CD14-positive monocyte (primary cell): Measurements from ENCODE around the gene RNF26. TPM values are rescaled to one million over a fixed set of nuclear protein-coding genes. Genes with fewer than 3 reads are reported as not detected.

Experiments
- DNase-seq, 3 donors: peaks; one replicate each; pipeline ENCODE4 v3.0.0-alpha.2; 2011 to 2022
- H2AFZ ChIP-seq: 2 replicates; pipeline ENCODE4 v1.6.0; 2012; ENCODE audit warnings: mild to moderate bottlenecking, low read depth, low read length, inconsistent platforms; ENCODE audit not compliant: insufficient read depth, poor library complexity, severe bottlenecking
- H3K27ac ChIP-seq, 2 donors: 1 replicate in 1 of 2; 2 replicates in 1 of 2; pipeline ENCODE4 v1.5.1; 2012 to 2013; ENCODE audit warnings: low read length in 2 of 2, control low read depth in 1 of 2, inconsistent platforms in 1 of 2, low read depth in 1 of 2, mild to moderate bottlenecking in 1 of 2
- H3K27me3 ChIP-seq, 2 donors: one replicate each; pipeline versions ENCODE4 v1.6.0 to v1.6.1; 2011 to 2013; ENCODE audit warnings: low read length in 2 of 2; ENCODE audit not compliant: control insufficient read depth in 2 of 2, insufficient read depth in 2 of 2
- H3K36me3 ChIP-seq, 2 donors: replicated peaks in 1 of 2; 1 replicate in 1 of 2; 2 replicates in 1 of 2; pipeline versions ENCODE4 v1.5.1 to v1.6.1; 2012 to 2013; ENCODE audit warnings: low read length in 2 of 2, control low read depth in 1 of 2, inconsistent platforms in 1 of 2, mild to moderate bottlenecking in 1 of 2; ENCODE audit not compliant: insufficient read depth in 2 of 2, control insufficient read depth in 1 of 2
- H3K4me1 ChIP-seq, 2 donors: 1 replicate in 1 of 2; 2 replicates in 1 of 2; pipeline versions ENCODE4 v1.5.1 to v1.6.1; 2012 to 2013; ENCODE audit warnings: low read length in 2 of 2, control low read depth in 1 of 2, inconsistent platforms in 1 of 2, mild to moderate bottlenecking in 1 of 2, moderate library complexity in 1 of 2; ENCODE audit not compliant: insufficient read depth in 2 of 2, control insufficient read depth in 1 of 2
- H3K4me2 ChIP-seq: replicated peaks from 2 replicates; pipeline ENCODE3; 2012; ENCODE audit warnings: low read length, moderate library complexity, mild to moderate bottlenecking; ENCODE audit not compliant: poor library complexity, severe bottlenecking; ENCODE audit errors: extremely low read depth
- H3K4me3 ChIP-seq, 3 experiments: fragments of 200-600 bp in 1 of 3; sonication (generic) in 1 of 3; replicated peaks in 1 of 3; 1 replicate in 2 of 3; 2 replicates in 1 of 3; pipeline ENCODE4 v1.5.1; 2011 to 2013; ENCODE audit warnings: low read length in 3 of 3, mild to moderate bottlenecking in 3 of 3, control low read depth in 2 of 3, low read depth in 2 of 3, inconsistent platforms in 1 of 3, moderate library complexity in 1 of 3
- H3K79me2 ChIP-seq: 2 replicates; pipeline ENCODE4 v1.6.0; 2012; ENCODE audit warnings: mild to moderate bottlenecking, control low read depth, inconsistent platforms, low read length, moderate library complexity; ENCODE audit not compliant: insufficient read depth
- H3K9ac ChIP-seq: 2 replicates; pipeline ENCODE4 v1.6.0; 2017; ENCODE audit warnings: low read length, mild to moderate bottlenecking; ENCODE audit not compliant: insufficient read depth, poor library complexity, severe bottlenecking
- H3K9me3 ChIP-seq, 2 donors: replicated peaks in 1 of 2; 1 replicate in 1 of 2; 2 replicates in 1 of 2; pipeline versions ENCODE4 v1.5.1 to v1.6.1; 2012 to 2013; ENCODE audit warnings: low read length in 2 of 2, control low read depth in 1 of 2; ENCODE audit not compliant: control insufficient read depth in 1 of 2, insufficient read depth in 1 of 2
- H4K20me1 ChIP-seq: 2 replicates; pipeline ENCODE4 v1.6.0; 2012; ENCODE audit warnings: mild to moderate bottlenecking, low read length, control low read depth, moderate library complexity; ENCODE audit not compliant: insufficient read depth
- H3K27ac Mint-ChIP-seq, 7 donors: one replicate each; pipeline ENCODE4 v1.8.0; 2020; ENCODE audit warnings: mild to moderate bottlenecking in 7 of 7, mixed read lengths in 7 of 7, moderate library complexity in 6 of 7, inconsistent platforms in 2 of 7
- H3K27me3 Mint-ChIP-seq, 3 donors: one replicate each; pipeline ENCODE4 v1.8.0; 2021 to 2022; ENCODE audit warnings: low read depth in 3 of 3, mild to moderate bottlenecking in 3 of 3, mixed read lengths in 3 of 3, moderate library complexity in 3 of 3, inconsistent platforms in 1 of 3
- H3K36me3 Mint-ChIP-seq, 2 donors: one replicate each; pipeline ENCODE4 v1.8.0; 2020; ENCODE audit warnings: mixed read lengths in 2 of 2, inconsistent platforms in 1 of 2, mild to moderate bottlenecking in 1 of 2
- H3K4me1 Mint-ChIP-seq: one replicate; pipeline ENCODE4 v1.8.0; 2020; ENCODE audit warnings: mild to moderate bottlenecking, mixed read lengths
- H3K4me3 Mint-ChIP-seq, 2 donors: one replicate each; pipeline ENCODE4 v1.8.0; 2020; ENCODE audit warnings: mild to moderate bottlenecking in 2 of 2, mixed read lengths in 2 of 2, moderate library complexity in 1 of 2
- H3K9me3 Mint-ChIP-seq, 7 donors: one replicate each; pipeline ENCODE4 v1.8.0; 2020 to 2022; ENCODE audit warnings: mixed read lengths in 7 of 7, mild to moderate bottlenecking in 6 of 7, moderate library complexity in 6 of 7, inconsistent platforms in 2 of 7
- CTCF ChIP-seq: fragments of 200-600 bp; IDR thresholded peaks from one replicate; pipeline ENCODE4 v1.8.0; 2022; ENCODE audit warnings: antibody characterized with exemption, mild to moderate bottlenecking
- WGBS: methylation state at CpG from one replicate; pipeline ENCODE4 v1.1.5; 2013; ENCODE audit warnings: missing lambda C conversion rate; ENCODE audit not compliant: insufficient coverage; 5-methylcytosine and 5-hydroxymethylcytosine counted together
- intact Hi-C, 2 donors: fragments of 100-400 bp; cut with micrococcal nuclease; formaldehyde crosslinking; loops; one replicate each; pipeline versions ENCODE4 v1.15.0 to v1.15.1; 2023
- polyA plus RNA-seq, 3 donors: library from polyadenylated mRNA; depleted of rRNA in 1 of 3; unstranded in 2 of 3; stranded (reverse) in 1 of 3; fragments of 300-500 nt in 2 of 3; fragments of >200 nt in 1 of 3; fragmentation: Illumina TruSeq in 2 of 3; gene quantifications; 1 replicate in 2 of 3; 2 replicates in 1 of 3; pipeline ENCODE4 v1.2.3, GENCODE V29; 2012 to 2021

The RNF26 gene
- polyA plus RNA-seq, 3 donors, result 6.8 to 27.6 (median 20.5) TPM

GRCh38 chr11:119373059-119373920 is 39.0 kb downstream of the RNF26 start:
- DNase-seq, result peak in 1 of 3 donors; percentile 4
- no peak overlapping the region for H3K9ac ChIP-seq
- intact Hi-C loops, result no loop called here
- peaks cover under 1 to 11% (median 10%) of the 10 kb centered on the region in 3 donors for H3K27me3 Mint-ChIP-seq
- H3K4me2 ChIP-seq, result no peak overlapping the region
- peak overlapping the region in 1 of 7 donors; percentile 36 for H3K27ac Mint-ChIP-seq
- H3K4me1 ChIP-seq, result no peaks in the 10 kb centered on the region
- no peak overlapping the region for H3K27ac ChIP-seq
- H3K4me3 ChIP-seq, result no peak overlapping the region
- H3K27me3 ChIP-seq, result no peaks in the 10 kb centered on the region
- WGBS, result 95% methylated on average over 16 of the region's 23 CpGs
- H3K36me3 Mint-ChIP-seq, result no peaks in the 10 kb centered on the region
- H3K4me1 Mint-ChIP-seq, result no peaks in the 10 kb centered on the region
- H3K9me3 ChIP-seq, result no peaks in the 10 kb centered on the region
- no peak overlapping the region for H3K4me3 Mint-ChIP-seq
- H4K20me1 ChIP-seq, result no peaks in the 10 kb centered on the region
- TF ChIP-seq CTCF, result no peak
- no peak overlapping the region for H2AFZ ChIP-seq
- H3K79me2 ChIP-seq, result no peaks in the 10 kb centered on the region
- no peaks in the 10 kb centered on the region for H3K36me3 ChIP-seq
- no peaks in the 10 kb centered on the region for H3K9me3 Mint-ChIP-seq

- Histone ChIP-seq H3K4me2 (no peak overlapping the region), H3K27me3 (no peaks in the 10 kb centered on the region), H3K4me3 (no peak overlapping the region), H3K9ac (no peak overlapping the region), H3K4me1 (no peaks in the 10 kb centered on the region), H3K9me3 (no peaks in the 10 kb centered on the region), H3K27ac (no peak overlapping the region), H4K20me1 (no peaks in the 10 kb centered on the region), H3K79me2 (no peaks in the 10 kb centered on the region), H2AFZ (no peak overlapping the region), H3K36me3 (no peaks in the 10 kb centered on the region)
- peak; percentile 22 to 47 (median 44) for DNase-seq
- Mint-ChIP-seq H3K4me1 (no peaks in the 10 kb centered on the region), H3K36me3 (no peaks in the 10 kb centered on the region), H3K4me3 (no peak overlapping the region), H3K27ac (no peak overlapping the region), H3K27me3 (peaks cover 0 to 11% (median 10%) of the 10 kb centered on the region in 3 donors), H3K9me3 (no peaks in the 10 kb centered on the region)
- peak; percentile 80 for TF ChIP-seq CTCF
- 69% methylated on average over 3 of the region's 5 CpGs for WGBS
- intact Hi-C loops, result no loop called here
Measured at GRCh38 chr11:119373921-119374631, 39.7 kb downstream of the RNF26 start.
